GM19025 (cell line): ENCODE results near the gene LMO7.

Experiments used
- ATAC-seq: cut with Tn5 transposase; IDR thresholded peaks from one replicate; pipeline ENCODE4 v1.9.1; 2021; ENCODE audit warnings: mild to moderate bottlenecking, low read depth, moderate library complexity; ENCODE audit not compliant: unreplicated experiment

The LMO7 gene

DNA sequence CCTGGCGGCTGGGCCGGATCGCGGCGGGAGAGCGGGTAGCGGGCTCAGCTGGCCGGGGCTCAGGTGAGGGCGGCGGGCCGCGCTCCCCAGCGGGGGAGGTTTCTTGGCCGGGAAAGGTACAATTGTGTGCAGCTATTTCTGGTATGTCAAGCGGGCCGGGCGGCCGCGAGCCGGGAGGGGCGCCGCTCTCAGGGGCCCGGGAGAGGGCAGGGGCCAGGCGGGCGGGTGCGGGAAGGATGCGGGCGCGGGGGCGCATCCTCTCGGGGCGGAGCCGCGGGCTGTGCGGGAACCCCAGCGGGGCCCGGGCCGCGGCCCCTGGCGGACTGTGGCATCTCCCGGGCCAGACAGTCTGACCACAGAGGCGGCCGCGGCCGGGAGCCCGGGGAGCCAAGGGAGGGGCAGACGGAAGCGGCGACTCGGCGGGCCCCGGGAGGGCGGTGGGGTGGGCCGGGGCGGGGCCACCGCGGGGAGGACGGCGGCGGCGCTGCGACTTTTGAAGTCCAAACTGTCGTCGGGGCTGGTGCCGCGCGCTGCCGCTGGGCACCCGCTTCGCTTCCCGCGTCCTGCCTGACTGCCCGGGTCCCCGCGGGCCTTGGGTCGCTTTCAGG lies at the start of gene LMO7:
LMO7 (plus strand) TSS at position 503 of the 608 bp plus-strand sequence. CDS start 328 bp downstream, outside the sequence.
- peak; percentile 52 for ATAC-seq

DNA sequence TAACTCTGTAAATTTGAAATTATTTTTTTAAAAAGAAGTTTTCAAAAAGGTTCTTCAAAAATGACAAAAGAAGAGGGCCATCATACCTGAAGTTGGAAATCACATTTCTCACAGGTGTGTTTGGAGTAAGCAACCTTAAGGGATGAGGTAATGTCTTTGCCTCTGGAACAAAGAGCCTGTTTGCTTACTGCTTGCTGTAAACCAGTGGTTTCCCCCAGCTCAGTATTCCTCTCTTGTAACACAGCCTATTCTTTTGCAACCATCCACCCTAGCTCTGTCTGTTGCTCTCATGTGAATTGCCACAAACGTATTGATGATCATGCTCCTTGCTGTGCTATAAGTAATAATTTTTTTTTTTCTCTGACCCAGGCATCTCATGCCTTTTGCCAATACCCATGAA lies 48.5 kb upstream of the LMO7 start:
- ATAC-seq: no peak

DNA sequence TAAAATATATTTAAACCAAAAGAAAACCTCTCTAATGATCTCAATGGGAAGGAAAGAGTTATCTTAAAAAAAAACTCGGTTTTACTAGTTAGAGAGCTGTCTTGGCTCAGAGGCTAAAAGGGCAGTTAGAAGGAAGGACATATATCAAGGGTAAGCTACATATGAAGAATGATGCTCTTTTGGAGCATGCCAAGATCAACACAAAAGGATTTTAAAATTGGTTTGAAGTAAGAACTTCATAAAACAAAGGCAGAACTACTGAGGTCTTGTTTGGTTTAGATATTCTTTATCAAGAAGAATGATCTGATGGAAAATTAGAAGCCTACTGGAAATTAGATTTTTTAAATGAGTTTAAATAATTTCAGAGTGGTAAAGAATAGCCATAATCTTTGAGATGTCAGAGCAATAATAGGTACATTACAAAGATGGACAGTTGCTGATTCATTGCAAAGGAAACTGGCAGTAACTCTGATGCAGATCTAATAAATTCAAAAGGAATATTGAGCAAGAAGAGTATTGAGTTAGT lies 39.4 kb upstream of the LMO7 start:
- ATAC-seq: no peak

DNA sequence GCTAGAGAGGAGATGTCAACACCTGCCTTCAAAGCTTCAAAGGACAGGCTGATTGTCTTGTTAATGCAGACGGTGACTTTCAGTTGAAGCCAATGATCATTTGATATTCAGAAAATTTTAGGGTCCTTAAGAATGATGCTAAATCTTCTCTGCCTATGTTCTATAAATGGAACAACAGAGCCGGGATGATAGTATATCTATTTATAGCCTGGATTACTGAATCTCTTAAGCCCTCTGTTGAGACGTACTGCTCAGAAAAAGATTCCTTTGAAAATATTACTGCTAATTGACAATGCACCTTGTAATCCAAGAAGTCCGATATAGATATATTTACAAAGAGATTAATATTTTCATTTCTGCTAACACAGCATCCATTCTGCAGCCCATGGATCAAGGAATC lies 35.8 kb upstream of the LMO7 start:
- ATAC-seq: no peak

DNA sequence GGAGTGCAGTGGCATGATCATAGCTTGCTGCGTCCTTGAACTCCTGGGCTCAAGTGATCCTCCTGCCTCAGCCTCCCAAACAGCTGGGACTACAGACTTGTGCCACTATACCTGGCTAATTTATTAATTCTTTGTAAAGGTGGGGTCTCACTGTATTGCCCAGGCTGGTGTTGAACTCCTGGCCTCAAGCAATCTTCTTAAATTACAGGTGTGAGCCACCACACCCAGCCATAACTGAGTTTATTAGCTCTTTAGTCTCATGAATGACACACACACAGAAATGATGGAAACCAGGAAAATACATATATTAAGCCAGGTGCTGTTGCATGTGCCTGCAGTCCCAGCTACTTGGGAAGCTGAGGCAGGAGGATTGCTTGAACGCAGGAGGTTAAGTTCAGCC lies 33.1 kb upstream of the LMO7 start:
- no peak for ATAC-seq

DNA sequence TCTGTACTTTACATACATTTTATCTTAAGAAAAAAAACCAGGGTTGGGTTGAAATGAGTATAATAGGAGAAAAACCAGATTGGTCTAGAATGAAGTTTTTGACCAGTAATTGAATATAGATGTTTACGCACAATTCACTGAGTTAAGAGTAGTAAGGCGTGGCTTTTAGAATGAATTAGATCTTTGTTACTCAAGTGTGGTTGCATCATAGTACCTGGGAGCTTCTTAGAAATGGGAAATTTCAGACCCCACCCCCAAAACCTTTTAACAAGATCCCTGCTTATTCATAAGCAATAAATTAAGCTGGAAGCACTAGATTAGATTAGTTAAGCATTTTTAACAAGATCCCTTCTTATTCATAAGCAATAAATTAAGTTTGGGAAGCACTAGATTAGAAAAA lies 28.7 kb upstream of the LMO7 start:
- ATAC-seq: no peak

DNA sequence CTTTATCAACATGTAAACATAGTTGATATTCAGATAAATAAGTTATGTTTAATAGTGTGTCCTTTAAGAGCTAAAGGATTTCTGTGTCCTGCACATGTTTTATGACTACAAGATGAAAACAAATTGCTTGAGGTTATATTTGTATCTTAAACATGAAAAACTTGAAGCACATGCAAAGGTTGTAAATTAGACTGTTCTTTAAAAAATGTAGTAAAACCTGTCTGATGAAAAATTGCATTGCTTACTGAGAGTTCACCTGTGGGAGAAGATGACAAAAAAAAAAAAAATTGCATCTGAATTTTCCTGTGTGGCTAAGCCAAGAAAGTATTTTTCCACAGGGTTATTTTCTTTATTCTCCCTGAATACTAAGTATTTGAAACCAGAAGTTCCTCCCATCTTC lies 25.7 kb upstream of the LMO7 start:
- ATAC-seq: no peak

DNA sequence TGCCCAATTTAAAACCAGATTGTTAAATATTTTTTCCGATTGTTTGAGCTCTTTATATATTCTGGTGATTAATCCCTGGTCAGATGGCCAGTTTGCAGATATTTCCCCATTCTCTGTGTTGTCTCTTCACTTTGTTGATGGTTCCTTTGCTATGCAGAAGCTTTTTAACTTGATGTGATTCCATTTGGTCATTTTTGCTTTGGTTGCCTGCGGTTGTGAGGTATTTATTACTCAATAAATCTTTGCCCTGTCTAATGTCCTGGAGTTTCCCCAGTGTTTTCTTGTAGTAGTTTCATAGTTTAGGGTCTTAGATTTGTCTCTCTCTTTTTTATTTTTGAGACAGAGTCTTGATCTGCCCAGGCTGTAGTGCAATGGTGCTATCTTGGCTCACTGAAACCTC lies 23.8 kb upstream of the LMO7 start:
- no peak for ATAC-seq

DNA sequence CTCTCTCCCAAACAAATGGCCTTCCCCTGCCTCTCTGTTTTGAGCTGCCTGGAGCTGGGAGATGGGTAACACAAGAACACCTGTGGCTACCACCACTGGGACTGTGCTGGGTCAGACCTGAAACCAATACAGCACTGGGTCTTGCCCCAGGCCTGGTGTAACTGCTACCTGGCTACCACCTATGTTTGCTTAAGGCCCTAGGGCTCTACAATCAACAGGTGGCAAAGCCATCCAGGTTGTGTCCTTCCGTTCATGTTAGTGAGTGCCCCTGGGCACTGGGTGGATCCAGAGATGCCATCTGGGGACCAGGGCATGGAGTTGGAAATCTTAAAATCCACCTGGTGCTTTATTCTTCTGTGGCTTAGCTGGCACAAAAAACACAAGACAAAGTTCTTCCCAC lies 18.9 kb upstream of the LMO7 start:
- ATAC-seq: no peak

DNA sequence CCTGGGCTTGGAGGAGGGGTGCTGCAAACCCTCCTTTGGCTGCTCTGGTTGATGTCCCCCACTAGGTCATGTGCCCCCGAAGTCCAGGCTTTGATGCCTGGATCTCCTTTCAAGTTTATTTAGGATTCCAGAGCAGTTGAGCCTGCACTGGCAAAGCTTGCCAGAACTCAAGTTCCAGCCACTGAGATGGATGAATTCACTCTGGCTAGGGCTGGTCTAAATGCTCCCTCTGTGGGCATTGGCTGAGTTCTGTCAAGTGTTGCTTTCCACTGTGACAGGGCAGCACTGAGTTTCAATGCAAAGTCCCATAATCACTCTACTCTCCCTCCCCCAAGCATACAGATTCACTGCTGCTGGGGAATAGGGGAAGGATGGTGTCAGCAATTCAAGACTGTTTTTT lies 17.8 kb upstream of the LMO7 start:
- no peak for ATAC-seq

DNA sequence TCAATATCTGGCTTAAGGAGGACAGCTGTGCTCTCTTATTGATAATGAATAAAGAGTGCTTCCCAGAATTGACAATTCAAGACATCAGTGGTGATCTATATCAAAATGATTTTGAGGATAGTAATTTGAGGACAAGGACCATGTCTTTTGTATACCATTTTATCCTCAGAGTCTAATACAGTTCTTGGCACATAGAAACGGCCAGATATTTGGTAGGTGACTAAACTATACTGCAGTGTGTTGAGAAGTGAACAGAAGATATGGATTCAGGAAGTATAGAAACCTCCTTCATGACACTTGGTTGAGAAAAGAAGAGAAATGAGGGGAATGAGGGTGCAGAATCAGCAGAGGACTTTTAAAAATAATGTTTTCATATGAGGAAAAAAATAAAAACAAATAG lies 16.1 kb upstream of the LMO7 start:
- no peak for ATAC-seq

DNA sequence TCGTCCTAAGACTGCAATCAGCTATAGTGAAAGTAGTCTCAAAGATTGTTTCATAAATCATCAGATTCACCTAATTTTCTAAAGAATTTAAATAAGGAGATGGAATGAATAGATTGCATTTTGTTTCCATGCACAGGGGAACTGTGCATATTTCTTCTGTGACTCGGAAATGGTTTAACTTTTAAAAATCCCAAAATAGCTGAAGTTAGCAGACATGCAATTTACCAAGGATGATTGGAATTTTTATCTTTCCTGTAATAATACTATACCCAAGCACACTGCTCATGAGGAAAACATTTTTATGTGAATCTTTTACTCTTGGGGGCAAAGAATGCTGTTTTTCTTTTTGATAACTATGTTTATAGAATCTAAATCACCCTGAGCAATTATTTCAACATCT lies 15.0 kb upstream of the LMO7 start:
- no peak for ATAC-seq

DNA sequence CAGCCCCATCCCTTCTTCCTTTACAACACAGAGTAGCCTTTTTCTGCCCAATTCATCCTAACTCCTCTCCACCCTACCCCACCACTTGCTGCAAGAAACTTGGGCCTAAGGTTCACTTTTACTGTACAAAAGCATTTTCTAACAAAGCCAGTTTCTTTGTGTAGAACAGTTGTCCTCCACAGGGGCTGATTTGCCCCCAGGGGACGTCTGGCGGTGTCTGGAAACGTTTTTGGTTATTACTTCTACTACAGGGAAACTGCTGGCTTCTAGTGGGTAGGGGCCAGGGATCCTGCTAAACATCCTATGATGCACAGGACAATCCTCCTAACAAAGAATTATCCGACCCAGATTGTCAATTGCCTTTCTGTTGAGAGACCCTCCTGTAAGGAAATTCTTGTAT lies 7.3 kb upstream of the LMO7 start:
- no peak for ATAC-seq

DNA sequence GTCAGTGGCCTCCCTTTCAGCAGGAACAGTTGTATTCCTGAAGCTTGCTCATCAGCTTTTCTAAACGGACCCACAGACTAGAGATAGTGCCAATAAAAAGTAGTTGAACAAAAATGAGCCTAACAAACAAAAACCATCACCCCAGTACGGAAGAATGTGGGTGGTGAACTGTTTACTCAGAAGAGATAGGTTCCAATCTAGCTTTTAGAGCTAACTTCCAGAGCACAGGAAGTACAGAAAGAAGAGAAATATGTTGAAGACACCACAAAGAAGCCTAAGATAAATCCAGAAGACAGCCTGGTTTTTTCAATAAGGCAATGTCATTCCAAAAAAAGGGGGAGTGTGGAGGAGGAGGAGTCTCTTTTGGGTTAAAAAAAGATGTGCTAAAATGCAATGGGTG lies 2.8 kb upstream of the LMO7 start:
- no peak for ATAC-seq

DNA sequence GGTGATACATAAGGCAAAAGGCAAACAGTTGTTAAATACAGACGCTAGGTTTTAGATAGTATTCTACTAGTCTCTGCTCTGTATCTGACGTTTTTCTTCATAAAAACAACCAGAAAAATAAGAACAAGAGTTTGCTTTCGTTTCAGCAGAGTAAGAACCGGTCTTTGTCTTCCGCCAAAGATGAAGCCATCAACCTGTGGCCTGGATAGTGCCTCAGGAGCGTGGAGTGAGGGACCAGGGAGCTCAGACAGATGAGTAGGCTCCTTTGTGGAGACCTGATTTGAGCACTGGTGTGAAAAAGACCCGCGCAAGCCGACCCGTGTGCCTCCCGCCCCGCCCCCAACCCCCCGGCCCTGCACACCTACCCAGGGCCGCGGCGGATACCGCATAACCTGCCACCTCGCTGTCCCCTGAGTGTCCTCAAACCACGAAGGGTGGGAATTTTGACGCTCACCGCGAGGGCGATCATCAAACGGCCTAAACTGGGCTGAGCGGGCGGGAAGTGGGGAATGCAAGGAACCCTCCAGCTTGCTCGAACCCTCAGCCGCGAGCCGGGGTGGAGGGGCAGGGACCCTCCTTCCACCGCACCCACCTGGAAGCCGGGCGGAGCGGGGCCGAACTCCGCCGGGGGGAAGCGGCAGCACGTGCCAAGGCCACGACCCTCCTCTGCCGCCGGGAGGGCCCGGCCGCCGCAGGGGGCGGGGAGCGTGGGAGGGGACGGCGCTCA lies 866 bp upstream of the LMO7 start:
- ATAC-seq: no peak

DNA sequence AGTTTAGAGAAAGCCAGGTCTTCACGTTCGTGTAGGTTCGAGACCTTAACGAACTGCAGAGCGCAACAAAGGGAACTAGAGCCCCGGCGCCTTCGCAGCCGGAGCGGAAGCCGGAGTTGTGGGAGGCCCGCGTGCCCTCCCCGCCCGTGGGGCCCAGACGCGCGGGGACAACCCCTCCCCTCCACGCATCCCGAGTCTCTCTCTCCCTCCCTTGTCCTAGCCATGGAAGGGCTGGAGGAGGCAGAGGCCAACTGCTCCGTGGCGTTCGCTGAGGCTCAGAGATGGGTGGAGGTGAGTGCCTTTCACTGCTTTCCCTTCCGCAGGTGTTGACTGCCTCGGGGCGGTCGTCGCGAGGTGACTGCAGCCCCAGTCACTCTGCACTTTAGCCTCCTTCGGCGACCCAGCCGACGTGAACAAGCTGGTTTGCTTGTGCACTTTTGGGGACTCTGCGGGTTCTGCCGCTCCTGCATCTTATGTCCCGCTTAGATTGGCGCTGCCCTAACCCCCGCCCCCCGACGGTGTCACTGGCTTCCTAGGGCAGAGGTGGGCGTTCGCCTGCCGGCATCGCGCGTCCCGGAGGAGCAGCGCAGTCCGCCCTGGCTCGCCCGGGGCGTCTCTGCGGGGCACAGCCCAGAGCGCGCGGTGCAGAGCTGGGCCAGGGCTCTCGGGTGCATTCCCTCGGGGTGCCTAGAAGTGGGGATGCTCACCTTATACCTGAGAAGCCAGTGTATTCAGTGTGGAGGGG lies 478 bp downstream of the LMO7 start:
- peak; percentile 46 for ATAC-seq

DNA sequence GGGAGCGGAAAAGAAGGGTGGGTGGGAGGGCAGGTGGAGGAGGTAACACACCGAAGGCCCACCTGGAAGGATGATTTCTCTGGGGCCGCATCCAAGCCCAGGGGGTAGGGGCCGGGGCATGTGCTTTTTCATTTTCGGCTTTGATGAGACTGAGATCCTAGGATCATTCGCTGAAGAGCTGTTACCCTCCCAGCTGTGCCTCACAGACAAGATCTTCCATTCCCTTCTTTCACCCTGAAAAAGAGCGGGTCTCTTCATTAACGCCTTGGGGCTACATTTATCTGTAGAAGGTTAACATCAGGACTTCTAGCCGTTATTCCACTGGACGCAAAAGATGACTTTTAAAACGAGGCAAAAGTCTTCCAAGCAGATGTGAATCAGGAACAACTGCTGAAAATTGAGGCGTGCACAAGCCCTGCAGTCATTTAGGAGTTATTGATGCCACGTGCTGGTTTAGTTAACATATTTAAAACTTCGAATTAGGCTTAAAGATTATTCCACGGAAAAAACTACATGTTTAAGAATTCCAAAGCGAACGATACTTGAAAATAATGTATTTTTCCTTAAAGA lies 1.1 kb downstream of the LMO7 start:
- ATAC-seq: no peak

DNA sequence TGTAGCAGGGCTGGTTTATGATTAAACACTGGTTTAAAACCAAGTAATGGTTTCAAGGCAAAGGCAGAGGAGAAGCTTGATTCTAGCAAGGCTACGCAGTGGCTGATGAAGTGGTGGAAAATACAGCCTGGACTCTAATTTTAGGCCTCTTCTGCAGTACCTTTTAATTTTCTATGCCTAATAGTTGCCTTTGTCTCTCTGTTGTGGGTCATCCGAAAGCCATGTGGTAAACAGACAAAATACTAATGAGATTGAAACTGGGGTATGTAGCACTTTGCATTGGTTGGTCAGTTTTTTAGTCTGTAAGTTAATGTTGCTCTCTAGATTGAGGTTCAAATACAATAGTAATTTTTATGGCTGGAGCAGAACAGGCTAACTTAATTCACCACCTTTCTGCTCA lies 3.3 kb downstream of the LMO7 start:
- ATAC-seq: no peak

DNA sequence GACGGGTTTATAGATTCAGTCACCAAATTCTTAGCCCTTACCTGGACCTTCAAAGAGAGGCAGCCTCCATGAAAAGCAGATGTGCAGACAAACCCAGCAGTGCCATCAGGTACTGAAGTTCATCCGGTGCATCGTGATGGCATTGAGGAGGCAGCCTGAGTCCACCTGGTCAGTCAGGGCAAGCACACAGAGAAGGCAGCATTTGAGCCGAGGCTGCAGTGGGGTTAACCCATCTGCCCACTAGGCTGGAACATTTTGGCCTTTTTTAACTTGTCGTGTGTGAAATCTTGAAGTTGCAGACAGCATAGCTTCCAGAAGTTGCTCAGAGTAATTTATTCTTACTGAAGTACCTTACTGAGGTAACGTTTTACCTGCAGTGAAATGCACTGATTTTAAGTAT lies 4.9 kb downstream of the LMO7 start:
- ATAC-seq: no peak

DNA sequence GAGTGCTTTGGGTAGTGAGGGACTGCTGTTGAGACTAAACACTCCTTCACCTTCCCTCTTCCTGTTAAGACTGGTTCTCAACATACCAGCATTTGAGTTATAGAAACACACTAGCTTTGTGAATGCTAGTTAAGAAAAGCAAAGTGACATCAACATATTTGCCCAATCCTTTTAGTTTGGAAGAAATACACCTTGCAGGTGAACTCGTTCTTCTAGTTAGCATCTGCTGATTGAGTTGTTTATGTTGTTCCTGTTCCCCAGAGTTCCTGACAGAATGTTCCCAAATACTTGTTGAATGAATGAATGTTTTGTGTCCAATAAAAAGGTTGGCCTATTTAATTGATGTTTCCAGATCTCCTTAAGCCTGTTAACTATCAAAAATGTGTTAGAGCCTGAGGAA lies 7.1 kb downstream of the LMO7 start:
- ATAC-seq: no peak

DNA sequence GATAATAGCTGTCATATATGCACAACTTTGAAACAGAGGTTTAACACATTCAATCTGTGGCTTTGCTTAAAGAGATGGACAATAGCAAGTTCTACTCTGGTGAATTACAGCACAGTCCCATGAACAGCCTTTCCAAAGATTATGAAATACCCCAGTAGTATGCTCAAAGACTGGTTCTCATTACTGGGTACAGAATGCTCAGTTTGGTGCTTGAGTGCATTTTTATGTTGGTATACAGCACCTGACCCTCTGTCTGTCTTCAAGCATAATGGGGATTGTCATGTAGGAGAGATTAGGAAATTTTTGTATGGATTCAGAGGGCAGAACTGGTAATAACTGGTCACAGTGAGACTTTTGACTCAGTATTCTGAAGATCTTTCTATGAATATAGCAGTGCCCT lies 7.6 kb downstream of the LMO7 start:
- ATAC-seq: no peak
